ENCODE measurements around the gene EARS2. TPM values are rescaled to one million over a fixed set of nuclear protein-coding genes. Genes with fewer than 3 reads are reported as not detected.

Gene EARS2
- polyA plus RNA-seq, 1 of the 3 experiments (the other 2 are of a cell fraction) = 23.2 TPM

GRCh38 chr16:23506606-23506994 is 50.5 kb downstream of the EARS2 start:
- H3K79me2 ChIP-seq (ENCODE audit: insufficient read depth) = peaks cover 82% of the 10 kb centered on the region
- no peak overlapping the region for H3K4me3 ChIP-seq (ENCODE audit: low read depth in 2 of 2, low read length in 1 of 2)
- DNase-seq = no peak
- peaks cover 16% of the 10 kb centered on the region for H3F3A ChIP-seq (replicated peaks; ENCODE audit: insufficient read depth)
- no peaks in the 10 kb centered on the region for H3K9me3 ChIP-seq
- no peak overlapping the region for H3K4me2 ChIP-seq
- H3K9me2 ChIP-seq = no peaks in the 10 kb centered on the region
- peaks cover 0 to 9% of the 10 kb centered on the region in 2 experiments for H3K36me3 ChIP-seq (replicated peaks in 1 of 2; ENCODE audit: control insufficient read depth in 1 of 2, insufficient read depth in 2 of 2, low read length in 1 of 2)
- WGBS (ENCODE audit: low lambda C conversion rate) = 99% methylated on average over 8 of the region's 8 CpGs
- no peak overlapping the region for H3K27ac ChIP-seq (ENCODE audit: low read depth in 2 of 2, low read length in 1 of 2)
- peaks cover 75% of the 10 kb centered on the region for H4K20me1 ChIP-seq (ENCODE audit: insufficient read depth)
- peaks cover 14 to 19% of the 10 kb centered on the region in 2 experiments; a peak in 3 of 4 replicates for H3K4me1 ChIP-seq (ENCODE audit: control insufficient read depth in 1 of 2, insufficient read depth in 2 of 2, low read depth in 1 of 2, low read length in 1 of 2)
- no peak overlapping the region for H3K9ac ChIP-seq
- no peak overlapping the region for H2AFZ ChIP-seq (ENCODE audit: low read depth)
- POLR2A ChIA-PET = interaction anchor here (1.0 kb wide), 1 partner anchor 17 kb away, joined by 3 read pairs; no protein-coding TSS in a partner anchor
- TF ChIP-seq ZBTB33 (IDR thresholded peaks at IDR 0.05; ENCODE audit: borderline replicate concordance, low read depth) (no peak), RAD21 (IDR thresholded peaks at IDR 0.05; ENCODE audit: low read length) (no peak), RXRA (IDR thresholded peaks at IDR 0.05; ENCODE audit: borderline replicate concordance, low read depth) (no peak), MAX (IDR thresholded peaks at IDR 0.05; ENCODE audit: low read depth) (no peak), USF1 (IDR thresholded peaks at IDR 0.05; ENCODE audit: borderline replicate concordance, low read depth) (no peak), CHD2 (IDR thresholded peaks at IDR 0.05; ENCODE audit: low read length, partially characterized antibody) (no peak), MXI1 (IDR thresholded peaks at IDR 0.05; ENCODE audit: low read depth, low read length) (no peak), TCF12 (IDR thresholded peaks at IDR 0.05) (no peak), EP300 (IDR thresholded peaks at IDR 0.05; ENCODE audit: borderline replicate concordance in 1 of 2, low read depth in 1 of 2, low read length in 1 of 2) (no peak), GATA2 (CRISPR knock-in tag; IDR thresholded peaks at IDR 0.05) (no peak), RFX5 (IDR thresholded peaks at IDR 0.05; ENCODE audit: low read length) (no peak), NFIC (IDR thresholded peaks at IDR 0.05; ENCODE audit: borderline replicate concordance) (no peak), FOXM1 (IDR thresholded peaks at IDR 0.05; ENCODE audit: low read depth) (no peak), CTCF (IDR thresholded peaks at IDR 0.05) (no peak), RCOR1 (IDR thresholded peaks at IDR 0.05; ENCODE audit: low read length) (no peak), SMC3 (IDR thresholded peaks at IDR 0.05; ENCODE audit: low read depth, low read length) (no peak), TAF1 (IDR thresholded peaks at IDR 0.05; ENCODE audit: borderline replicate concordance, low read depth, low read length) (no peak)
- CTCF ChIA-PET = interaction anchor here (1.7 kb wide), 1 partner anchor 51 kb away, joined by 4 read pairs; the partner anchor contains the start of gene UBFD1
- H3K27me3 ChIP-seq (ENCODE audit: insufficient read depth) = no peaks in the 10 kb centered on the region

Measured in SK-N-SH (cell line).